Activated CD4-positive, alpha-beta T cell treated with anti-CD3 and anti-CD28 coated beads for 36 hours (primary cell): ENCODE measurements around the gene IFNGR1. TPM values are rescaled to one million over a fixed set of nuclear protein-coding genes. Genes with fewer than 3 reads are reported as not detected.
A peak's percentile ranks its signal among the peaks of the same experiment; 100 is the strongest.

ENCODE experiments used
- ATAC-seq: fragments of 200-7000 bp; cut with Tn5 transposase; one replicate; pipeline ENCODE4 v1.10.0; 2021; ENCODE audit warnings: mild to moderate bottlenecking, moderate library complexity
- CTCF ChIA-PET: fragments of 350-600 bp; sonication (Branson Sonifier 250); formaldehyde crosslinking; loops from one replicate; lab custom pipeline; 2021; ENCODE audit warnings: antibody characterized with exemption; lab: Charles Lee
- POLR2A ChIA-PET: fragments of 350-600 bp; sonication (Branson Sonifier 250); formaldehyde crosslinking; loops from one replicate; lab custom pipeline; 2021; ENCODE audit warnings: antibody characterized with exemption, inconsistent platforms; lab: Charles Lee
- DNase-seq: peaks from one replicate; pipeline ENCODE4 v3.0.0-alpha.2; 2020
- H3K27ac Mint-ChIP-seq: one replicate; pipeline ENCODE4 v1.8.0; 2021; ENCODE audit warnings: mixed read lengths
- H3K27me3 Mint-ChIP-seq: one replicate; pipeline ENCODE4 v1.8.0; 2021; ENCODE audit warnings: mixed read lengths
- H3K36me3 Mint-ChIP-seq: one replicate; pipeline ENCODE4 v1.8.0; 2021; ENCODE audit warnings: low read depth, mixed read lengths
- H3K4me1 Mint-ChIP-seq: one replicate; pipeline ENCODE4 v1.8.0; 2021; ENCODE audit warnings: mixed read lengths
- H3K4me3 Mint-ChIP-seq: one replicate; pipeline ENCODE4 v1.8.0; 2021; ENCODE audit warnings: mild to moderate bottlenecking, moderate library complexity, mixed read lengths
- H3K9me3 Mint-ChIP-seq: one replicate; pipeline ENCODE4 v1.8.0; 2021; ENCODE audit warnings: low read depth, mixed read lengths
- intact Hi-C, 2 experiments: fragments of 100-400 bp; cut with DNase I in 1 of 2; cut with micrococcal nuclease in 1 of 2; formaldehyde crosslinking; loops; one replicate each; pipeline versions ENCODE4 v1.14.2 to v1.15.1; 2022 to 2024; cut with DNase I, micrococcal nuclease
- total RNA-seq, 2 experiments: library from RNA; stranded (reverse); gene quantifications; one replicate each; pipeline ENCODE4 v1.2.3, GENCODE V29; 2021

The IFNGR1 gene
- total RNA-seq, 2 experiments from 2014 or later: 19.3 to 20.8 TPM

DNA sequence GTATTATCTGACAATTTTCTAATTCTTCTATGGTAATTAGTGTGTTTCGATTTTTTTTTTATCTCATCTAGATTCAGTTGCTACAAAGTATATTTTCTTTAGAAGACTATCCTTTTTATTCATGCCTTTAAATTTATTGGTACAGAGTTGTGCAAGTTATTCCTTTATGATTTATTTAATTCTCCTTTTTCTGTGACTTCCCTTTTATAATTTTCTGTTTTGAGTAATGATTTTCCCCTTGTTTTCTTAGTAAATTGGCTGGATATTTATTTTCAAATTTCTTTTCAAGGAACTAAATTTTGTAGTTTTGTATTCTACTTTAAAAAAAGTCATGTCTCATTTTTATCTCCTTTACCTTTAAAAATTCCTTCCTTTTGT is 43.3 kb downstream of the IFNGR1 start:
- H3K4me1 Mint-ChIP-seq: peaks cover 7% of the 10 kb centered on the region
- ATAC-seq: no peak
- no peak overlapping the region for H3K27ac Mint-ChIP-seq
- H3K4me3 Mint-ChIP-seq: no peak overlapping the region
- no peaks in the 10 kb centered on the region for H3K36me3 Mint-ChIP-seq
- peaks cover 7% of the 10 kb centered on the region for H3K9me3 Mint-ChIP-seq
- POLR2A ChIA-PET: no interaction called here
- CTCF ChIA-PET: interaction anchor here (0.7 kb wide), 1 partner anchor 192 kb away, joined by 3 read pairs; no protein-coding TSS in a partner anchor
- DNase-seq: no peak
- intact Hi-C loops: no loop called here
- H3K27me3 Mint-ChIP-seq: peaks cover 10% of the 10 kb centered on the region

DNA sequence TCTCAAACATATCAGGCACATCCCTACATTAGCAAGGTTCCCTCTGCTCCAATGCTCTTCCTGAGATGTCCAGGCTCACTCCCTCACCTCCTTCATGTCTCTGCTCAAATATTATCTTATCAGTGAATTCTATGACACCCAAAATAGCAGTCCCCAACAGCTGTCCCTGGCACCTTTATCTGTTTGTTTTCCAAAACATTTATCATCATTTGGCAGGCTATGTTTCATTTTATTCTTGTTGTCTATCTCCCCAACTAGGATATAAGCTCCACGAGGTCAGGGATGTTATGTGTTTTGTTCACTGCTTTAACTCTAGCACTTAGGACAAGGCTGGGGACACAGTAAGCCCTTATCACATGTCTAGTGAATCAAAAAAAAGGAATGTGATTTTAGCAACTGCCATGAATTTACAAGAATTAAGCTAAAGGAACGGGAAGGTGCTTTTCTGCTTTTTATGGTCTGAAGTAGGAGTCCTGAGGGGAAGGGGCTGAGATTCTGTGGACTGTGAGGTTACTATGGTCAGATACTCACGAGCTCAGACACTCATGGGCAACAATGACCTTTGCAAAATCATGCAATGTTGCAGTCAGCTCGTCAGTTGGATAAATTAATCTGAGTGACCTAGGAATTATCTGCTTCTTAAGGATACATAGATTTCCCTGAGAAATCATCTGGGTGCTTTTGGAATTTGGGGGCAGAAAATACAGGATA is 43.9 kb downstream of the IFNGR1 start:
- ChIA-PET CTCF (interaction anchor here (0.7 kb wide), 1 partner anchor 191 kb away, joined by 3 read pairs; no protein-coding TSS in a partner anchor), POLR2A (no interaction called here)
- intact Hi-C loops: no loop called here
- Mint-ChIP-seq H3K4me3 (no peak overlapping the region), H3K9me3 (peaks cover 2% of the 10 kb centered on the region), H3K4me1 (peaks cover 7% of the 10 kb centered on the region), H3K27me3 (peaks cover 10% of the 10 kb centered on the region), H3K36me3 (no peaks in the 10 kb centered on the region), H3K27ac (no peak overlapping the region)
- DNase-seq (no peak), ATAC-seq (no peak)

GRCh38 chr6:137173501-137173900 is 45.7 kb downstream of the IFNGR1 start, which contains the start of gene IL22RA2:
Gene IL22RA2 (minus strand): TSS chr6:137173644. CDS start chr6:137161749, 11,895 bp downstream.
- ChIA-PET CTCF (no interaction called here), POLR2A (no interaction called here)
- H3K27ac Mint-ChIP-seq: no peak within 1 kb of the TSS
- intact Hi-C loops: no loop called here
- H3K36me3 Mint-ChIP-seq: peaks cover 3% of the 10 kb centered on the region
- H3K9me3 Mint-ChIP-seq: peaks cover 4% of the 10 kb centered on the region
- H3K4me3 Mint-ChIP-seq: no peak within 1 kb of the TSS
- ATAC-seq: no peak
- DNase-seq: no peak
- peaks cover 7% of the 10 kb centered on the region for H3K4me1 Mint-ChIP-seq
- H3K27me3 Mint-ChIP-seq: peaks cover 6% of the 10 kb centered on the region

GRCh38 chr6:137172734-137173431 is 46.3 kb downstream of the IFNGR1 start:
- DNase-seq (no peak), ATAC-seq (no peak)
- ChIA-PET CTCF (interaction anchor here (1.1 kb wide), 1 partner anchor 28 kb away, joined by 3 read pairs; no protein-coding TSS in a partner anchor), POLR2A (no interaction called here)
- H3K27me3 Mint-ChIP-seq: peaks cover 5% of the 10 kb centered on the region
- H3K9me3 Mint-ChIP-seq: peaks cover 4% of the 10 kb centered on the region
- peaks cover 3% of the 10 kb centered on the region for H3K36me3 Mint-ChIP-seq
- no peak overlapping the region for H3K27ac Mint-ChIP-seq
- intact Hi-C loops: no loop called here
- H3K4me1 Mint-ChIP-seq: peaks cover 11% of the 10 kb centered on the region
- no peak overlapping the region for H3K4me3 Mint-ChIP-seq

GRCh38 chr6:137171824-137172733 is 47.1 kb downstream of the IFNGR1 start:
- peaks cover 7% of the 10 kb centered on the region for H3K36me3 Mint-ChIP-seq
- DNase-seq (no peak), ATAC-seq (no peak)
- H3K4me3 Mint-ChIP-seq: no peak overlapping the region
- peaks cover 2% of the 10 kb centered on the region for H3K27me3 Mint-ChIP-seq
- ChIA-PET POLR2A (no interaction called here), CTCF (interaction anchor here (0.8 to 1.1 kb wide), 2 partner anchors 28 to 327 kb away, joined by 3 to 4 read pairs; no protein-coding TSS in a partner anchor)
- no peak overlapping the region for H3K27ac Mint-ChIP-seq
- peaks cover 4% of the 10 kb centered on the region for H3K9me3 Mint-ChIP-seq
- intact Hi-C loops: no loop called here
- peaks cover 17% of the 10 kb centered on the region for H3K4me1 Mint-ChIP-seq

DNA sequence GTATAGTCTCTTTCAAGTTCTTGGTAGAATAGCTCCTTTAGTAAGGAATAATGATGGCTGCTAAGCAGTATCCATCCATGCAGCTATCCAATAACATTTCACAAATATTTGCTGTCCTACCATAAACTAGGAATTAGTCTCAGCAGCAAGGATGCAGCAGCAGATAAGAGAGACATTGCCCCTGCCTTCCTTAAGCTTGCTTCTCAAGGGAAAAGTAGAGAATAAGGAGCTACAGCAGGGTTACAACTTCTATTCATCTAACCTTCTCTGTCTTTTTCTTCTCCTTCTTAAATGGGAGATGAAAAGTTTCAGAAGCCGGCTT is 48.2 kb downstream of the IFNGR1 start:
- Mint-ChIP-seq H3K36me3 (peaks cover 7% of the 10 kb centered on the region), H3K27ac (no peak overlapping the region), H3K9me3 (peaks cover 7% of the 10 kb centered on the region), H3K27me3 (peaks cover 5% of the 10 kb centered on the region), H3K4me1 (peaks cover 21% of the 10 kb centered on the region), H3K4me3 (no peak overlapping the region)
- ChIA-PET POLR2A (no interaction called here), CTCF (interaction anchor here (0.6 kb wide), 1 partner anchor 407 kb away, joined by 3 read pairs; no protein-coding TSS in a partner anchor)
- ATAC-seq (no peak), DNase-seq (no peak)
- intact Hi-C loops: no loop called here

DNA sequence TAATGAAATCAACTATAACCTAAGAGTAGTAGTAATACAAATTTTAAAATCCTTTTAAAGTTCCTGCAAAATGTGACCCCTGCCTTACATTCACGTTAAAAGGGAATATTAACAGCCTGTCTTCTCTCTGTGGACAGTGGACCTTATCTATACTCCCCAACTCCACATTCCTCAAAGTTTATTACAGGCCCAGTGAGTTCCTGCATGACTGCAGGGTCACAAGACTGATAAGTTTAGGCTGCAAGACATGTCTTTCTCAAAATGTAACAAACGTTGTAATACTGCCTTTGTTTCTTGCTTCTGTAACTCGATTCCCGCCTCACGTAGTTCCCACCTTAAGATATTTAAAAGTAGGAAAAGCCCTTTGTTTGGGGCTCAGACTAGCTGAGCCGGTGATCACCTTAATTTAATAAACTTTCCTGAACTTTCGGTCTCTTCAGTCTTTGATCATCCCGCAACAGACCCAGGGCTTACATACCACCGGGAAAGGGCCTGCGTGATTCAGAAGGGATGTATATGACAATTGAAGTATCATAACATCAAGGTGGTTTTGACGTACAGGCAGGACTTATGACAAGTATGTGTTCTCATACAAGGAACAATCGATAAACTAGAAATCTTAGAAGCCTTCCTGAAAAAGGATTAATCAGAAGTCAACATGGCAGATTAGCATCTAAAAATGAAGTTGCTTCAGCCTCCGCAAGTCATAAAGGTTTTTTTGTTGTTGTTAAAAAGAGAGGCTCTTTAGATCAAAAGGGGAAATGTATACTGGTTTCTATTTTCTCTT is 48.7 kb downstream of the IFNGR1 start:
- no peak for DNase-seq
- intact Hi-C loops: no loop called here
- Mint-ChIP-seq H3K4me1 (peaks cover 25% of the 10 kb centered on the region), H3K27ac (no peak overlapping the region), H3K4me3 (no peak overlapping the region), H3K9me3 (peaks cover 7% of the 10 kb centered on the region), H3K36me3 (peaks cover 7% of the 10 kb centered on the region), H3K27me3 (peaks cover 5% of the 10 kb centered on the region)
- CTCF ChIA-PET: interaction anchor here (0.6 kb wide), 1 partner anchor 407 kb away, joined by 3 read pairs; no protein-coding TSS in a partner anchor
- POLR2A ChIA-PET: no interaction called here
- ATAC-seq: no peak

GRCh38 chr6:137167702-137168377 is 51.3 kb downstream of the IFNGR1 start:
- intact Hi-C loops: loop anchor here (1.0 to 10.0 kb wide), 4 partner anchors 13 to 807 kb away; no protein-coding TSS in a partner anchor
- Mint-ChIP-seq H3K36me3 (peaks cover 12% of the 10 kb centered on the region), H3K27me3 (peaks cover 12% of the 10 kb centered on the region), H3K27ac (no peak overlapping the region), H3K4me3 (no peak overlapping the region), H3K4me1 (peaks cover 33% of the 10 kb centered on the region), H3K9me3 (peaks cover 22% of the 10 kb centered on the region)
- ATAC-seq (peak; percentile 79), DNase-seq (peak; percentile 61)
- ChIA-PET POLR2A (no interaction called here), CTCF (interaction anchor here (0.6 kb wide), 1 partner anchor 1590 kb away, joined by 5 read pairs; no protein-coding TSS in a partner anchor)

DNA sequence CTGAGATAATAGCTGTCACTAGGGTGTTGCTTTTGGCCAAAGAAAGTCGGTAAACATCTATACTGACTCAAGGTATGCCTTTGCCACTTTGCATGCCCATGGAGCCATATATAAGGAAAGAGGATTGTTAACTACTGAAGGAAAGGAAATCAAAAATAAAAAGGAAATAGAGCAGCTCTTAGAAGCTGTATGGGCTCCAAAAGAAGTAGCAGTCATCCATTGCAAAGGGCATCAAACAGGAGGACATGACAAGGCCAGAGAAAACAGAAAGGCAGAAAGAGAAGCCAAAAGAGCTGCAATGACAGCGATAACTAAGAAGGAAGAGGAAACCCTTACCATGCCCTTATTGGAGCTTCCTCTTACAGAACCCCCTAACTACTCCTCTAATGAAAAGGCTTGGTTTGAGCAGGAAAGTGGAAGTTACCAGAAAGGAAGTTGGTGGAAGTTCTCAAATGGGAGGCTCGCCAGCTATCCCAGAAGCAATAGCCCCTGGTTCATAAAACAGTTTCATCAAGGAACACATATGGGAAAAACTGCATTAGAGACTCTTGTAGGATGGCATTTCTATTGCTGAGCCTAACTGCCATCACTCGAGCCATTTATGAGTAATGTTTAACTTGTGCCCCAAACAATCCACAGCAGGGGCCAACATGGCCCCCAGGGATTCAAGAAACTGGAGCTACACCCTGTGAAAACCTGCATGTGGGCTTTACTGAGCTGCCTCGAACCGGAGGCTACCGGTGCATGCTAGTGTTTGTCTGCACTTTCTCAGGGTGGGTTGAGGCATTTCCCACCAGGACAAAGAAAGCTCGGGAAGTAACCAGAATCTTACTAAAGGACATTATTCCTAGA is 52.7 kb downstream of the IFNGR1 start:
- peak overlapping the region; percentile 26 for H3K27ac Mint-ChIP-seq
- peaks cover 12% of the 10 kb centered on the region for H3K36me3 Mint-ChIP-seq
- CTCF ChIA-PET: interaction anchor here (0.6 to 1.4 kb wide), 6 partner anchors 9 to 148 kb away, joined by 3 to 4 read pairs (median 3); no protein-coding TSS in a partner anchor
- DNase-seq (no peak), ATAC-seq (no peak)
- POLR2A ChIA-PET: no interaction called here
- intact Hi-C loops: loop anchor here (5.0 to 10.0 kb wide), 3 partner anchors 69 to 808 kb away; no protein-coding TSS in a partner anchor
- peaks cover 22% of the 10 kb centered on the region for H3K9me3 Mint-ChIP-seq
- H3K4me1 Mint-ChIP-seq: peaks cover 27% of the 10 kb centered on the region
- no peak overlapping the region for H3K4me3 Mint-ChIP-seq
- peaks cover 20% of the 10 kb centered on the region for H3K27me3 Mint-ChIP-seq
